GM12878 (cell line): ENCODE measurements around the gene STAM2. TPM values are rescaled to one million over a fixed set of nuclear protein-coding genes. Genes with fewer than 3 reads are reported as not detected.

ENCODE experiments used
- ATAC-seq: fragments of 200-7000 bp; cut with Tn5 transposase; 3 replicates; pipeline ENCODE4 v1.9.1; 2020; ENCODE audit warnings: mild to moderate bottlenecking, moderate library complexity
- BruUV-seq: library from RNA; stranded (reverse); fragments of 400-500 nt; replicated peaks from 2 replicates; lab custom pipeline; 2021; lab: Mats Ljungman, UMichigan
- CTCF ChIA-PET: fragments of 300-600 bp; sonication (Branson Sonifier 250); formaldehyde crosslinking; extraction: SDS; loops from one replicate; lab custom pipeline; 2021; ENCODE audit warnings: inconsistent platforms; lab: Yijun Ruan, JAX
- POLR2A ChIA-PET: fragments of 350-600 bp; formaldehyde crosslinking; extraction: SDS; loops from one replicate; lab custom pipeline; 2021; ENCODE audit warnings: inconsistent platforms; lab: Charles Lee
- RAD21 ChIA-PET: fragments of 300-600 bp; sonication (Branson Sonifier 250); formaldehyde crosslinking; loops from one replicate; lab custom pipeline; 2023; ENCODE audit warnings: antibody characterized with exemption; ENCODE audit not compliant: unreplicated experiment; lab: Charles Lee
- SMC1A ChIA-PET: fragments of 300-600 bp; sonication (Branson Sonifier 250); formaldehyde crosslinking; loops from one replicate; lab custom pipeline; 2023; ENCODE audit not compliant: unreplicated experiment, uncharacterized antibody; lab: Charles Lee
- DNase-seq: peaks from one replicate; pipeline ENCODE4 v3.0.0-alpha.2; 2011; ENCODE audit warnings: low read depth, low spot score
- FAIRE-seq: peaks from 3 replicates; lab custom pipeline; 2011; peaks lifted over from hg19 to GRCh38; lab: Jason Lieb, UNC
- H2AFZ ChIP-seq: 2 replicates; pipeline ENCODE4 v1.6.0; 2011; ENCODE audit warnings: low read depth, low read length, control low read depth; ENCODE audit not compliant: control insufficient read depth
- H3K27ac ChIP-seq: 2 replicates; pipeline ENCODE4 v1.5.1; 2011; ENCODE audit warnings: control low read depth; ENCODE audit not compliant: control insufficient read depth, insufficient read depth
- H3K27me3 ChIP-seq, 2 experiments: replicated peaks in 1 of 2; 2 replicates each; pipeline versions ENCODE4 v1.6.0 to v1.6.1; 2011; ENCODE audit warnings: low read length in 1 of 2; ENCODE audit not compliant: control insufficient read depth in 2 of 2, insufficient read depth in 2 of 2
- H3K36me3 ChIP-seq, 2 experiments: 2 replicates each; pipeline ENCODE4 v1.5.1; 2011; ENCODE audit warnings: low read length in 1 of 2; ENCODE audit not compliant: control insufficient read depth in 2 of 2, insufficient read depth in 2 of 2
- H3K4me1 ChIP-seq: 2 replicates; pipeline ENCODE4 v1.6.1; 2011; ENCODE audit warnings: mild to moderate bottlenecking, low read length, moderate library complexity, mixed read lengths; ENCODE audit not compliant: control insufficient read depth, insufficient read depth
- H3K4me2 ChIP-seq: 2 replicates; pipeline ENCODE4 v1.6.0; 2011; ENCODE audit warnings: control low read depth; ENCODE audit not compliant: control insufficient read depth, insufficient read depth
- H3K4me3 ChIP-seq: fragments of 200-600 bp; sonication (generic); 2 replicates; pipeline ENCODE4 v1.5.1; 2016
- H3K79me2 ChIP-seq: 2 replicates; pipeline ENCODE4 v1.6.0; 2011; ENCODE audit warnings: low read length; ENCODE audit not compliant: control insufficient read depth, insufficient read depth
- H3K9ac ChIP-seq: 2 replicates; pipeline ENCODE4 v1.8.0; 2011; ENCODE audit warnings: low read length, control low read depth, mixed read lengths; ENCODE audit not compliant: control insufficient read depth, insufficient read depth
- H3K9me3 ChIP-seq: replicated peaks from 3 replicates; pipeline ENCODE4 v1.5.1; 2011; ENCODE audit warnings: mild to moderate bottlenecking, low read length; ENCODE audit not compliant: control insufficient read depth, insufficient read depth
- H4K20me1 ChIP-seq: 2 replicates; pipeline ENCODE4 v1.6.0; 2011; ENCODE audit not compliant: control insufficient read depth, insufficient read depth
- ATF7 ChIP-seq: fragments of 450-650 bp; IDR thresholded peaks from 2 replicates; pipeline ENCODE4 v1.6.1; 2016; ENCODE audit warnings: low read depth, mild to moderate bottlenecking
- DPF2 ChIP-seq: fragments of 450-650 bp; IDR thresholded peaks from 2 replicates; pipeline ENCODE4 v1.6.1; 2017; ENCODE audit warnings: mild to moderate bottlenecking
- EED ChIP-seq: sonication (generic); IDR thresholded peaks from 2 replicates; pipeline ENCODE4 v1.6.1; 2016; ENCODE audit warnings: antibody characterized with exemption, low read depth
- MTA2 ChIP-seq: fragments of 450-650 bp; IDR thresholded peaks from 2 replicates; pipeline ENCODE4 v1.6.1; 2016; ENCODE audit warnings: low read depth, mild to moderate bottlenecking, moderate library complexity
- MTA3 ChIP-seq: IDR thresholded peaks from 2 replicates; pipeline ENCODE4 v1.6.1; 2012; ENCODE audit warnings: low read length, inconsistent platforms, borderline replicate concordance
- RAD21 ChIP-seq: IDR thresholded peaks from 2 replicates; pipeline ENCODE4 v1.6.1; 2011; ENCODE audit warnings: mild to moderate bottlenecking, low read depth, low read length, moderate library complexity; ENCODE audit not compliant: insufficient read depth
- RUNX3 ChIP-seq: IDR thresholded peaks from 2 replicates; pipeline ENCODE4 v1.6.1; 2012; ENCODE audit warnings: low read length, inconsistent platforms
- TCF3 ChIP-seq: IDR thresholded peaks from 2 replicates; pipeline ENCODE4 v1.6.1; 2012; ENCODE audit warnings: low read depth, mild to moderate bottlenecking, low read length, borderline replicate concordance; ENCODE audit not compliant: insufficient read depth
- ZNF592 ChIP-seq: fragments of 450-650 bp; IDR thresholded peaks from 2 replicates; pipeline ENCODE4 v1.6.1; 2017; ENCODE audit warnings: mild to moderate bottlenecking, moderate library complexity
- ZZZ3 ChIP-seq: IDR thresholded peaks from 2 replicates; pipeline ENCODE4 v1.6.1; 2011; ENCODE audit warnings: low read depth; ENCODE audit not compliant: control insufficient read depth, insufficient read length
- WGBS: methylation state at CpG from one replicate; pipeline ENCODE4 v1.1.6; 2016; ENCODE audit warnings: low lambda C conversion rate; ENCODE audit not compliant: insufficient replicate concordance, insufficient coverage; ENCODE audit errors: missing lambda C conversion rate; 5-methylcytosine and 5-hydroxymethylcytosine counted together
- in situ Hi-C: fragments of 300-500 bp; cut with MboI; formaldehyde crosslinking; loops from 9 replicates; pipeline ENCODE4 v1.14.3; 2018; ENCODE audit warnings: mixed read lengths
- intact Hi-C: fragments of 100-400 bp; cut with micrococcal nuclease; formaldehyde crosslinking; loops from one replicate; pipeline ENCODE4 v1.14.2; 2022; ENCODE audit not compliant: unreplicated experiment
- polyA plus RNA-seq, 11 experiments: library from polyadenylated mRNA; depleted of rRNA in 4 of 11; unstranded in 6 of 11; stranded (reverse) in 5 of 11; fragments of >200 nt; fragmentation: Nextera tagmentation in 4 of 11; fragmentation: Illumina TruSeq in 1 of 11; extraction: Ambion mirVana in 4 of 11; extraction: Trizol in 1 of 11; gene quantifications; 1 replicate in 1 of 11; 2 replicates in 10 of 11; pipeline versions ENCODE4 v1.2.1 to v1.2.3, GENCODE V29; 2011 to 2016; ENCODE audit warnings: inconsistent platforms in 2 of 11, missing spikeins in 2 of 11, low read depth in 1 of 11
- total RNA-seq, 4 experiments: library from RNA; depleted of rRNA in 3 of 4; stranded (reverse); fragments of >200 nt in 3 of 4; fragmentation: Illumina TruSeq in 1 of 4; extraction: Trizol in 1 of 4; gene quantifications; 2 replicates each; pipeline versions ENCODE4 v1.2.1 to v1.2.3, GENCODE V29; 2013 to 2021
- TF ChIP-seq, protein P1 (sequence below): fragments of 450-650 bp; conservative IDR thresholded peaks from 2 replicates; pipeline ENCODE4 v1.6.1; 2017; ENCODE audit warnings: mild to moderate bottlenecking, moderate library complexity
- TF ChIP-seq, protein P2 (sequence below): IDR thresholded peaks from 2 replicates; pipeline ENCODE4 v1.6.1; 2012; ENCODE audit warnings: low read depth, low read length, improper control_type of control experiment
- TF ChIP-seq, protein P3 (sequence below): fragments of 450-650 bp; IDR thresholded peaks from 2 replicates; pipeline ENCODE4 v1.6.1; 2017; ENCODE audit warnings: low read depth, mild to moderate bottlenecking, moderate library complexity

Gene STAM2
- total and polyA plus RNA-seq, 10 of the 15 experiments (the other 5 are each of a cell fraction or from before 2014, with no cell fraction given) = 4.4 to 21.6 (median 16.2) TPM

DNA sequence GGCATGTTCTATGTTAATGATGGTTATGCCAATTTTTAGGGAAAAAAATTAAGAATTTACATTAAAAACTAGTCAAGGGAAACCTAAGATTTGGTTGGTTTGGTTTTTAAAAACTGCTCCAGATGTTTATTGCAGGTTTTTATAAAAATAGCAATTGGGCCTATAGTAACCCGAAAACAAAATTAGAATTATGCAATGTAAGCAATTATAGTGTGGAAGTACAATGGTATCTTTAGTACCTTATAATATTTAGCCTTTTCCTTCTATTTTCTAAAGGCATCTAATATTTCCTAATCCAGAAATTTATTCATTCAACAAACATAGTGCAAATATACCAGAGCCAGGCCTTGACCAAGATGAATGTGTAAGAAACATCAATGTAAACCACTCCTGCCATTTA is 104.0 kb downstream of the STAM2 start:
- Histone ChIP-seq H2AFZ (no peak overlapping the region; the same call in 1 of the 2 replicates), H3K79me2 (no peaks in the 10 kb centered on the region), H3K4me3 (no peak overlapping the region), H3K4me1 (peaks cover 11% of the 10 kb centered on the region), H4K20me1 (no peaks in the 10 kb centered on the region), H3K9me3 (no peaks in the 10 kb centered on the region), H3K27me3 (no peaks in the 10 kb centered on the region), H3K4me2 (no peak overlapping the region; the same call in 1 of the 2 replicates), H3K27ac (no peak overlapping the region; the same call in 1 of the 2 replicates), H3K36me3 (no peaks in the 10 kb centered on the region), H3K9ac (no peak overlapping the region)
- CTCF ChIA-PET = interaction anchor here (0.8 kb wide), 1 partner anchor 43 kb away, joined by 3 read pairs; no protein-coding TSS in a partner anchor
- SMC1A ChIA-PET = no interaction called here
- in situ Hi-C loops = no loop called here
- ATAC-seq (no peak), FAIRE-seq (no peak), DNase-seq (no peak)
- 57% methylated on average over 1 of the region's 1 CpG for WGBS
- intact Hi-C loops = no loop called here
- BruUV-seq = no TSS peak
- RAD21 ChIA-PET = no interaction called here
- POLR2A ChIA-PET = interaction anchor here (0.6 kb wide), 1 partner anchor 115 kb away, joined by 4 read pairs; no protein-coding TSS in a partner anchor
- TF ChIP-seq, protein P1, sequence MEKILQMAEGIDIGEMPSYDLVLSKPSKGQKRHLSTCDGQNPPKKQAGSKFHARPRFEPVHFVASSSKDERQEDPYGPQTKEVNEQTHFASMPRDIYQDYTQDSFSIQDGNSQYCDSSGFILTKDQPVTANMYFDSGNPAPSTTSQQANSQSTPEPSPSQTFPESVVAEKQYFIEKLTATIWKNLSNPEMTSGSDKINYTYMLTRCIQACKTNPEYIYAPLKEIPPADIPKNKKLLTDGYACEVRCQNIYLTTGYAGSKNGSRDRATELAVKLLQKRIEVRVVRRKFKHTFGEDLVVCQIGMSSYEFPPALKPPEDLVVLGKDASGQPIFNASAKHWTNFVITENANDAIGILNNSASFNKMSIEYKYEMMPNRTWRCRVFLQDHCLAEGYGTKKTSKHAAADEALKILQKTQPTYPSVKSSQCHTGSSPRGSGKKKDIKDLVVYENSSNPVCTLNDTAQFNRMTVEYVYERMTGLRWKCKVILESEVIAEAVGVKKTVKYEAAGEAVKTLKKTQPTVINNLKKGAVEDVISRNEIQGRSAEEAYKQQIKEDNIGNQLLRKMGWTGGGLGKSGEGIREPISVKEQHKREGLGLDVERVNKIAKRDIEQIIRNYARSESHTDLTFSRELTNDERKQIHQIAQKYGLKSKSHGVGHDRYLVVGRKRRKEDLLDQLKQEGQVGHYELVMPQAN = no peak
- TF ChIP-seq EED (no peak), RUNX3 (no peak), MTA2 (no peak), RAD21 (no peak), TCF3 (no peak), DPF2 (no peak), ZNF592 (no peak), ZZZ3 (no peak), ATF7 (no peak), MTA3 (no peak)
- TF ChIP-seq, protein P2, sequence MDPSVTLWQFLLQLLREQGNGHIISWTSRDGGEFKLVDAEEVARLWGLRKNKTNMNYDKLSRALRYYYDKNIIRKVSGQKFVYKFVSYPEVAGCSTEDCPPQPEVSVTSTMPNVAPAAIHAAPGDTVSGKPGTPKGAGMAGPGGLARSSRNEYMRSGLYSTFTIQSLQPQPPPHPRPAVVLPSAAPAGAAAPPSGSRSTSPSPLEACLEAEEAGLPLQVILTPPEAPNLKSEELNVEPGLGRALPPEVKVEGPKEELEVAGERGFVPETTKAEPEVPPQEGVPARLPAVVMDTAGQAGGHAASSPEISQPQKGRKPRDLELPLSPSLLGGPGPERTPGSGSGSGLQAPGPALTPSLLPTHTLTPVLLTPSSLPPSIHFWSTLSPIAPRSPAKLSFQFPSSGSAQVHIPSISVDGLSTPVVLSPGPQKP = no peak
- TF ChIP-seq, protein P3, sequence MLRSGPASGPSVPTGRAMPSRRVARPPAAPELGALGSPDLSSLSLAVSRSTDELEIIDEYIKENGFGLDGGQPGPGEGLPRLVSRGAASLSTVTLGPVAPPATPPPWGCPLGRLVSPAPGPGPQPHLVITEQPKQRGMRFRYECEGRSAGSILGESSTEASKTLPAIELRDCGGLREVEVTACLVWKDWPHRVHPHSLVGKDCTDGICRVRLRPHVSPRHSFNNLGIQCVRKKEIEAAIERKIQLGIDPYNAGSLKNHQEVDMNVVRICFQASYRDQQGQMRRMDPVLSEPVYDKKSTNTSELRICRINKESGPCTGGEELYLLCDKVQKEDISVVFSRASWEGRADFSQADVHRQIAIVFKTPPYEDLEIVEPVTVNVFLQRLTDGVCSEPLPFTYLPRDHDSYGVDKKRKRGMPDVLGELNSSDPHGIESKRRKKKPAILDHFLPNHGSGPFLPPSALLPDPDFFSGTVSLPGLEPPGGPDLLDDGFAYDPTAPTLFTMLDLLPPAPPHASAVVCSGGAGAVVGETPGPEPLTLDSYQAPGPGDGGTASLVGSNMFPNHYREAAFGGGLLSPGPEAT = no peak
